H9 (cell line): ENCODE data around the gene KRTAP4-8. TPM values are rescaled to one million over a fixed set of nuclear protein-coding genes. Genes with fewer than 3 reads are reported as not detected.

Source experiments
- DNase-seq: peaks from one replicate; pipeline ENCODE4 v3.0.0-alpha.2; 2017
- H2AFZ ChIP-seq: one replicate; pipeline ENCODE4 v1.6.1; 2013; ENCODE audit warnings: mild to moderate bottlenecking, low read length, control low read depth, moderate library complexity
- H2AK5ac ChIP-seq: 2 replicates; pipeline ENCODE4 v1.6.1; 2013; ENCODE audit warnings: low read length, control low read depth, mixed read lengths; ENCODE audit not compliant: insufficient read length
- H2BK120ac ChIP-seq: one replicate; pipeline ENCODE4 v1.6.1; 2013; ENCODE audit warnings: low read depth, mild to moderate bottlenecking, low read length, control low read depth, inconsistent platforms; ENCODE audit not compliant: poor library complexity, severe bottlenecking
- H2BK12ac ChIP-seq: 2 replicates; pipeline ENCODE4 v1.6.1; 2013; ENCODE audit warnings: low read length, control low read depth, mixed read lengths, low read depth; ENCODE audit not compliant: insufficient read length
- H2BK15ac ChIP-seq: 2 replicates; pipeline ENCODE4 v1.6.1; 2013; ENCODE audit warnings: low read depth, low read length, control low read depth
- H2BK20ac ChIP-seq: one replicate; pipeline ENCODE4 v1.6.1; 2013; ENCODE audit warnings: low read depth, mild to moderate bottlenecking, low read length, control low read depth, inconsistent platforms; ENCODE audit not compliant: poor library complexity, severe bottlenecking
- H2BK5ac ChIP-seq: 2 replicates; pipeline ENCODE4 v1.6.1; 2013; ENCODE audit warnings: low read length, control low read depth, mixed read lengths; ENCODE audit not compliant: insufficient read length
- H3K14ac ChIP-seq: 2 replicates; pipeline ENCODE4 v1.6.1; 2013; ENCODE audit warnings: low read length, control low read depth; ENCODE audit not compliant: insufficient read depth
- H3K18ac ChIP-seq: 2 replicates; pipeline ENCODE4 v1.6.1; 2013; ENCODE audit warnings: low read depth, mild to moderate bottlenecking, mixed read lengths, low read length, control low read depth; ENCODE audit not compliant: insufficient read length
- H3K23ac ChIP-seq: 2 replicates; pipeline ENCODE4 v1.6.1; 2013; ENCODE audit warnings: low read length, control low read depth, mixed read lengths, low read depth; ENCODE audit not compliant: insufficient read length
- H3K23me2 ChIP-seq: 2 replicates; pipeline ENCODE4 v1.6.1; 2013; ENCODE audit warnings: low read depth, mild to moderate bottlenecking, mixed read lengths, low read length, control low read depth; ENCODE audit not compliant: insufficient read length, poor library complexity, severe bottlenecking
- H3K27ac ChIP-seq: 2 replicates; pipeline ENCODE4 v1.5.1; 2013; ENCODE audit warnings: low read length, control low read depth, mixed read lengths, low read depth; ENCODE audit not compliant: insufficient read length
- H3K27me3 ChIP-seq: 2 replicates; pipeline ENCODE4 v1.6.1; 2013; ENCODE audit warnings: low read length, control low read depth, inconsistent platforms; ENCODE audit not compliant: insufficient read depth
- H3K4ac ChIP-seq: 2 replicates; pipeline ENCODE4 v1.6.1; 2013; ENCODE audit warnings: low read depth, mild to moderate bottlenecking, control low read depth, inconsistent platforms, low read length, moderate library complexity
- H3K4me1 ChIP-seq: 2 replicates; pipeline ENCODE4 v1.6.1; 2013; ENCODE audit warnings: low read length, control low read depth, inconsistent platforms; ENCODE audit not compliant: insufficient read depth
- H3K4me2 ChIP-seq: 2 replicates; pipeline ENCODE4 v1.6.1; 2013; ENCODE audit warnings: low read length, control low read depth, mixed read lengths; ENCODE audit not compliant: insufficient read length, insufficient read depth
- H3K56ac ChIP-seq: 2 replicates; pipeline ENCODE4 v1.6.1; 2013; ENCODE audit warnings: low read depth, mild to moderate bottlenecking, mixed read lengths, low read length, control low read depth; ENCODE audit not compliant: insufficient read length
- H3K79me1 ChIP-seq: 2 replicates; pipeline ENCODE4 v1.6.1; 2013; ENCODE audit warnings: low read depth, mild to moderate bottlenecking, moderate library complexity, low read length, control low read depth, inconsistent platforms; ENCODE audit not compliant: insufficient read depth, poor library complexity, severe bottlenecking
- H3K79me2 ChIP-seq: 2 replicates; pipeline ENCODE4 v1.6.1; 2013; ENCODE audit warnings: low read length, control low read depth, inconsistent platforms; ENCODE audit not compliant: insufficient read depth
- H3K9ac ChIP-seq: 2 replicates; pipeline ENCODE4 v1.6.1; 2013; ENCODE audit warnings: low read length, control low read depth, mixed read lengths; ENCODE audit not compliant: insufficient read length; ENCODE audit errors: extremely low read depth
- H3K9me3 ChIP-seq: one replicate; pipeline ENCODE4 v1.6.1; 2013; ENCODE audit warnings: low read depth, low read length, inconsistent platforms; ENCODE audit not compliant: control insufficient read depth
- H3T11ph ChIP-seq: one replicate; pipeline ENCODE4 v1.6.1; 2013; ENCODE audit warnings: mild to moderate bottlenecking, low read length, control low read depth, inconsistent platforms
- H4K20me1 ChIP-seq: one replicate; pipeline ENCODE4 v1.6.1; 2013; ENCODE audit not compliant: control insufficient read depth, insufficient read length, insufficient read depth
- H4K5ac ChIP-seq: 2 replicates; pipeline ENCODE4 v1.6.1; 2013; ENCODE audit warnings: low read depth, mild to moderate bottlenecking, mixed read lengths, low read length, control low read depth; ENCODE audit not compliant: insufficient read length
- H4K8ac ChIP-seq: replicated peaks from 2 replicates; pipeline ENCODE4 v1.6.1; 2013; ENCODE audit warnings: low read length, control low read depth, mixed read lengths, low read depth; ENCODE audit not compliant: insufficient read length
- H4K91ac ChIP-seq: 2 replicates; pipeline ENCODE4 v1.6.1; 2013; ENCODE audit warnings: low read depth, mild to moderate bottlenecking, moderate library complexity, mixed read lengths, low read length, control low read depth; ENCODE audit not compliant: insufficient read length
- H3K27ac Mint-ChIP-seq, 3 experiments: 2 replicates in 2 of 3; 3 replicates in 1 of 3; pipeline ENCODE4 v1.8.0; 2020 to 2021; ENCODE audit warnings: mixed read lengths in 3 of 3, mild to moderate bottlenecking in 1 of 3, moderate library complexity in 1 of 3
- H3K27me3 Mint-ChIP-seq: 2 replicates; pipeline ENCODE4 v1.8.0; 2021; ENCODE audit warnings: low read depth, mild to moderate bottlenecking, moderate library complexity, mixed read lengths
- H3K36me3 Mint-ChIP-seq, 3 experiments: 2 replicates in 2 of 3; 3 replicates in 1 of 3; pipeline ENCODE4 v1.8.0; 2020 to 2021; ENCODE audit warnings: low read depth in 3 of 3, mixed read lengths in 3 of 3; ENCODE audit not compliant: insufficient read depth in 1 of 3
- H3K4me1 Mint-ChIP-seq, 2 experiments: 2 replicates each; pipeline ENCODE4 v1.8.0; 2020; ENCODE audit warnings: mixed read lengths in 2 of 2
- H3K4me3 Mint-ChIP-seq, 2 experiments: 2 replicates in 1 of 2; 3 replicates in 1 of 2; pipeline ENCODE4 v1.8.0; 2020 to 2021; ENCODE audit warnings: mild to moderate bottlenecking in 2 of 2, mixed read lengths in 2 of 2, moderate library complexity in 1 of 2
- H3K9me3 Mint-ChIP-seq, 2 experiments: 2 replicates in 1 of 2; 3 replicates in 1 of 2; pipeline ENCODE4 v1.8.0; 2020; ENCODE audit warnings: mild to moderate bottlenecking in 2 of 2, mixed read lengths in 2 of 2, moderate library complexity in 1 of 2
- WGBS: extraction: QIAGEN DNeasy Blood & Tissue Kit; methylation state at CpG from one replicate; pipeline ENCODE4 v1.1.7; 2013; ENCODE audit warnings: missing lambda C conversion rate, low lambda C conversion rate, mixed read lengths; ENCODE audit not compliant: insufficient read length; ENCODE audit errors: extremely low coverage; 5-methylcytosine and 5-hydroxymethylcytosine counted together
- total RNA-seq: library from RNA; stranded (reverse); gene quantifications from 2 replicates; pipeline ENCODE4 v1.2.1, GENCODE V29; 2021
- TF ChIP-seq, protein P1 (sequence below): fragments of 200-600 bp; sonication (generic); conservative IDR thresholded peaks from 3 replicates; pipeline ENCODE4 v1.8.0; 2021; ENCODE audit warnings: antibody characterized with exemption, mild to moderate bottlenecking

The KRTAP4-8 gene
- total RNA-seq, 1 experiment from 2014 or later: not detected

DNA sequence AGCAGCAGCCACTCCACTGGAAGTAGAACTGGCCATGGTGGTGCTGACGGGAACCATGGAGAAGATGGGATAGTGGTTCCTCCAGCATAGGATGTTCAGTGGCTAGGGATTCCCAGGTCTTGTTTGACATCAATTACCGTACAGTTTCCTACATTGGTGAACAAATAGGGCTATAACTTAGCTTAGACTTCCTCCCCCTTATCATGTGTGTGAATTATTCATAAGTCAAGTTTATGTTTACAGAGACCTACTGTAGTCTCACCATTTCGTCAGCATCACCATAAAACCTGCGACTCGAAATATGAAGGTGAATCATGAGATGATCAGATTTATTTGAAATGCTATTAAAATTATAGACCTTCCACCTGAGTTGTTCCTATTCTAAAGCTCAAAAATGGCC, 39.2 kb downstream of the KRTAP4-8 start:
- Histone ChIP-seq H2AK5ac (no peak overlapping the region), H2BK120ac (no peak overlapping the region), H3K27ac (no peak overlapping the region), H3K23me2 (no peaks in the 10 kb centered on the region), H2AFZ (no peak overlapping the region), H2BK12ac (no peak overlapping the region), H3K79me2 (no peaks in the 10 kb centered on the region), H3K9me3 (no peaks in the 10 kb centered on the region), H2BK15ac (no peak overlapping the region), H3T11ph (no peak overlapping the region), H3K9ac (no peak overlapping the region), H3K56ac (no peak overlapping the region), H3K18ac (no peak overlapping the region), H3K4me1 (no peaks in the 10 kb centered on the region), H4K5ac (no peak overlapping the region), H4K8ac (no peak overlapping the region), H2BK20ac (no peak overlapping the region), H4K20me1 (no peaks in the 10 kb centered on the region), H3K23ac (no peak overlapping the region), H4K91ac (no peak overlapping the region), H2BK5ac (no peak overlapping the region), H3K79me1 (no peaks in the 10 kb centered on the region), H3K27me3 (no peaks in the 10 kb centered on the region), H3K4ac (no peak overlapping the region), H3K4me2 (no peak overlapping the region), H3K14ac (no peak overlapping the region)
- peaks cover 0 to under 1% of the 10 kb centered on the region in 2 experiments; a peak in 1 of 5 replicates for H3K9me3 Mint-ChIP-seq
- H3K4me1 Mint-ChIP-seq: peaks cover 4 to 7% of the 10 kb centered on the region in 2 experiments
- H3K27ac Mint-ChIP-seq: no peak overlapping the region; a peak in 1 of 7 replicates
- TF ChIP-seq, protein P1, sequence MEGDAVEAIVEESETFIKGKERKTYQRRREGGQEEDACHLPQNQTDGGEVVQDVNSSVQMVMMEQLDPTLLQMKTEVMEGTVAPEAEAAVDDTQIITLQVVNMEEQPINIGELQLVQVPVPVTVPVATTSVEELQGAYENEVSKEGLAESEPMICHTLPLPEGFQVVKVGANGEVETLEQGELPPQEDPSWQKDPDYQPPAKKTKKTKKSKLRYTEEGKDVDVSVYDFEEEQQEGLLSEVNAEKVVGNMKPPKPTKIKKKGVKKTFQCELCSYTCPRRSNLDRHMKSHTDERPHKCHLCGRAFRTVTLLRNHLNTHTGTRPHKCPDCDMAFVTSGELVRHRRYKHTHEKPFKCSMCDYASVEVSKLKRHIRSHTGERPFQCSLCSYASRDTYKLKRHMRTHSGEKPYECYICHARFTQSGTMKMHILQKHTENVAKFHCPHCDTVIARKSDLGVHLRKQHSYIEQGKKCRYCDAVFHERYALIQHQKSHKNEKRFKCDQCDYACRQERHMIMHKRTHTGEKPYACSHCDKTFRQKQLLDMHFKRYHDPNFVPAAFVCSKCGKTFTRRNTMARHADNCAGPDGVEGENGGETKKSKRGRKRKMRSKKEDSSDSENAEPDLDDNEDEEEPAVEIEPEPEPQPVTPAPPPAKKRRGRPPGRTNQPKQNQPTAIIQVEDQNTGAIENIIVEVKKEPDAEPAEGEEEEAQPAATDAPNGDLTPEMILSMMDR: no peak
- no peak overlapping the region for H3K4me3 Mint-ChIP-seq
- WGBS: no CpG with 5 or more reads among the region's 5 CpGs
- no peak for DNase-seq
- H3K36me3 Mint-ChIP-seq: no peaks in the 10 kb centered on the region; a peak in 1 of 7 replicates
- H3K27me3 Mint-ChIP-seq: no peaks in the 10 kb centered on the region
